Keratinocyte (primary cell): ENCODE results near the gene THBS2. TPM values are rescaled to one million over a fixed set of nuclear protein-coding genes. Genes with fewer than 3 reads are reported as not detected.

ENCODE experiments used
- DNase-seq: peaks from one replicate; pipeline ENCODE4 v3.0.0-alpha.2; 2011; ENCODE audit warnings: low read depth, missing footprints, low spot score
- FAIRE-seq: peaks from 2 replicates; lab custom pipeline; 2011; peaks lifted over from hg19 to GRCh38; lab: Jason Lieb, UNC
- H2AFZ ChIP-seq: 2 replicates; pipeline ENCODE4 v1.6.0; 2012; ENCODE audit warnings: low read length, control low read depth, inconsistent platforms; ENCODE audit not compliant: control insufficient read depth
- H3K27ac ChIP-seq: 2 replicates; pipeline ENCODE4 v1.5.1; 2011; ENCODE audit warnings: low read length; ENCODE audit not compliant: control insufficient read depth, insufficient read depth
- H3K27me3 ChIP-seq: 3 replicates; pipeline ENCODE4 v1.6.0; 2011; ENCODE audit warnings: low read length; ENCODE audit not compliant: control insufficient read depth, insufficient read depth; ENCODE audit errors: extremely low read depth
- H3K36me3 ChIP-seq, 2 experiments: 2 replicates in 1 of 2; 3 replicates in 1 of 2; pipeline ENCODE4 v1.5.1; 2011; ENCODE audit warnings: low read length in 2 of 2, mild to moderate bottlenecking in 1 of 2; ENCODE audit not compliant: control insufficient read depth in 2 of 2, insufficient read depth in 2 of 2; ENCODE audit errors: extremely low read depth in 1 of 2
- H3K4me1 ChIP-seq: 3 replicates; pipeline ENCODE4 v1.5.1; 2011; ENCODE audit warnings: low read length; ENCODE audit not compliant: control insufficient read depth, insufficient read depth; ENCODE audit errors: extremely low read depth
- H3K4me2 ChIP-seq: 3 replicates; pipeline ENCODE4 v1.6.0; 2011; ENCODE audit warnings: low read depth, low read length; ENCODE audit not compliant: control insufficient read depth, insufficient read depth; ENCODE audit errors: extremely low read depth
- H3K4me3 ChIP-seq, 3 experiments: fragments of 200-600 bp in 1 of 3; sonication (generic) in 1 of 3; 2 replicates in 2 of 3; 3 replicates in 1 of 3; pipeline ENCODE4 v1.5.1; 2011 to 2016; ENCODE audit warnings: low read length in 3 of 3, mild to moderate bottlenecking in 3 of 3, control low read depth in 2 of 3, inconsistent platforms in 1 of 3, low read depth in 1 of 3, mixed read lengths in 1 of 3, mixed run types in 1 of 3, moderate library complexity in 1 of 3; ENCODE audit not compliant: control insufficient read depth in 2 of 3, insufficient read depth in 2 of 3; ENCODE audit errors: extremely low read depth in 1 of 3
- H3K79me2 ChIP-seq: 2 replicates; pipeline ENCODE4 v1.6.0; 2012; ENCODE audit warnings: low read length; ENCODE audit not compliant: control insufficient read depth, insufficient read depth
- H3K9ac ChIP-seq: 3 replicates; pipeline ENCODE4 v1.6.0; 2011; ENCODE audit warnings: low read length; ENCODE audit not compliant: control insufficient read depth, insufficient read depth; ENCODE audit errors: extremely low read depth
- H3K9me1 ChIP-seq: 3 replicates; pipeline ENCODE4 v1.6.0; 2011; ENCODE audit warnings: low read length; ENCODE audit not compliant: control insufficient read depth, insufficient read depth; ENCODE audit errors: extremely low read depth
- H3K9me3 ChIP-seq: 2 replicates; pipeline ENCODE4 v1.5.1; 2012; ENCODE audit warnings: low read depth, low read length; ENCODE audit not compliant: control insufficient read depth
- H4K20me1 ChIP-seq: 3 replicates; pipeline ENCODE4 v1.6.0; 2011; ENCODE audit warnings: low read length; ENCODE audit not compliant: control insufficient read depth, insufficient read depth; ENCODE audit errors: extremely low read depth
- EZH2 ChIP-seq: IDR thresholded peaks from one replicate; pipeline ENCODE4 v1.6.1; 2012; ENCODE audit warnings: inconsistent platforms, mild to moderate bottlenecking, low read length, moderate library complexity
- dilution Hi-C: fragments of 300-500 bp; cut with MboI; formaldehyde crosslinking; loops from one replicate; pipeline ENCODE4 v1.7.0; 2020; ENCODE audit warnings: low sequenced_read_pairs; ENCODE audit not compliant: extremely low pct_ligation_motif_present
- polyA plus RNA-seq, 5 experiments: library from polyadenylated mRNA; depleted of rRNA in 3 of 5; stranded (reverse) in 3 of 5; stranded (forward) in 1 of 5; unstranded in 1 of 5; fragments of >200 nt; gene quantifications; 1 replicate in 1 of 5; 2 replicates in 3 of 5; 3 replicates in 1 of 5; pipeline versions ENCODE4 v1.2.1 to v1.2.3, GENCODE V29; 2011 to 2012; ENCODE audit warnings: missing spikeins in 2 of 5, low read depth in 1 of 5, low replicate concordance in 1 of 5
- TF ChIP-seq, protein P1 (sequence below), 3 experiments: IDR thresholded peaks in 1 of 3; conservative IDR thresholded peaks in 1 of 3; optimal IDR thresholded peaks in 1 of 3; 2 replicates in 2 of 3; 3 replicates in 1 of 3; pipeline versions ENCODE3 to v1.5.1; 2011; ENCODE audit warnings: low read length in 3 of 3, mild to moderate bottlenecking in 3 of 3, moderate library complexity in 2 of 3, control low read depth in 1 of 3, inconsistent platforms in 1 of 3; ENCODE audit not compliant: insufficient read depth in 2 of 3; ENCODE audit errors: extremely low read depth in 1 of 3

Gene THBS2
- polyA plus RNA-seq, 1 donor (not counting 4 experiments of a cell fraction or from before 2014, with no cell fraction given), result 533 TPM

DNA sequence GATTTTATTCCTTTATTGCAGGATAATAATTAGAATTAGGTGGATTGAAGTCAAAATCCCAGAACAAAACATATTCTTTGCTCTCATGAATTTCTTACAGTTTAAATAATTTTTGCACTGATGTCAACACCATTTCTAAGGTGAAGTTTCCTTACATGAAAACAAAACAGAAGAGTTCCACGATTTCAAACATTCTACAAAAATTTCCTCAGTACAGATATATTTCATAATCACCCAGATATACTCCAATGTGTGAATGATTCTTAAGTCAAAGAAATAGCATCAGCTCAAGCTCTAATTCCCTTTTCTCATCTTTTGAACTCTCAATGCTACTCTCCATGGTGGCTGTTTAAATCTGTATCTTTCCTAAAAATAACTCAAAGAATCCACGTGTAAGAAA is 39.5 kb upstream of the THBS2 start:
- DNase-seq, result no peak
- no peak overlapping the region for H3K4me3 ChIP-seq
- H3K27ac ChIP-seq, result peak overlapping the region; percentile 91
- no peaks in the 10 kb centered on the region for H3K27me3 ChIP-seq
- peak overlapping the region; percentile 70 for H3K4me2 ChIP-seq
- H3K79me2 ChIP-seq, result no peaks in the 10 kb centered on the region
- no peak overlapping the region for H2AFZ ChIP-seq
- H3K4me1 ChIP-seq, result peaks cover 78% of the 10 kb centered on the region
- H3K36me3 ChIP-seq, result no peaks in the 10 kb centered on the region
- FAIRE-seq, result no peak
- TF ChIP-seq EZH2, result no peak
- TF ChIP-seq, protein P1, sequence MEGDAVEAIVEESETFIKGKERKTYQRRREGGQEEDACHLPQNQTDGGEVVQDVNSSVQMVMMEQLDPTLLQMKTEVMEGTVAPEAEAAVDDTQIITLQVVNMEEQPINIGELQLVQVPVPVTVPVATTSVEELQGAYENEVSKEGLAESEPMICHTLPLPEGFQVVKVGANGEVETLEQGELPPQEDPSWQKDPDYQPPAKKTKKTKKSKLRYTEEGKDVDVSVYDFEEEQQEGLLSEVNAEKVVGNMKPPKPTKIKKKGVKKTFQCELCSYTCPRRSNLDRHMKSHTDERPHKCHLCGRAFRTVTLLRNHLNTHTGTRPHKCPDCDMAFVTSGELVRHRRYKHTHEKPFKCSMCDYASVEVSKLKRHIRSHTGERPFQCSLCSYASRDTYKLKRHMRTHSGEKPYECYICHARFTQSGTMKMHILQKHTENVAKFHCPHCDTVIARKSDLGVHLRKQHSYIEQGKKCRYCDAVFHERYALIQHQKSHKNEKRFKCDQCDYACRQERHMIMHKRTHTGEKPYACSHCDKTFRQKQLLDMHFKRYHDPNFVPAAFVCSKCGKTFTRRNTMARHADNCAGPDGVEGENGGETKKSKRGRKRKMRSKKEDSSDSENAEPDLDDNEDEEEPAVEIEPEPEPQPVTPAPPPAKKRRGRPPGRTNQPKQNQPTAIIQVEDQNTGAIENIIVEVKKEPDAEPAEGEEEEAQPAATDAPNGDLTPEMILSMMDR (optimal IDR thresholded peaks at IDR 0.05 in 1 of 3, IDR thresholded peaks at IDR 0.05 in 1 of 3, conservative IDR thresholded peaks at IDR 0.05 in 1 of 3; ENCODE audit: extremely low read depth in 1 of 3, insufficient read depth in 2 of 3, low read length in 3 of 3), result no peak
- no peaks in the 10 kb centered on the region for H4K20me1 ChIP-seq
- no peaks in the 10 kb centered on the region for H3K9me3 ChIP-seq
- no peak overlapping the region for H3K9ac ChIP-seq
- dilution Hi-C loops, result no loop called here
- H3K9me1 ChIP-seq, result no peaks in the 10 kb centered on the region

DNA sequence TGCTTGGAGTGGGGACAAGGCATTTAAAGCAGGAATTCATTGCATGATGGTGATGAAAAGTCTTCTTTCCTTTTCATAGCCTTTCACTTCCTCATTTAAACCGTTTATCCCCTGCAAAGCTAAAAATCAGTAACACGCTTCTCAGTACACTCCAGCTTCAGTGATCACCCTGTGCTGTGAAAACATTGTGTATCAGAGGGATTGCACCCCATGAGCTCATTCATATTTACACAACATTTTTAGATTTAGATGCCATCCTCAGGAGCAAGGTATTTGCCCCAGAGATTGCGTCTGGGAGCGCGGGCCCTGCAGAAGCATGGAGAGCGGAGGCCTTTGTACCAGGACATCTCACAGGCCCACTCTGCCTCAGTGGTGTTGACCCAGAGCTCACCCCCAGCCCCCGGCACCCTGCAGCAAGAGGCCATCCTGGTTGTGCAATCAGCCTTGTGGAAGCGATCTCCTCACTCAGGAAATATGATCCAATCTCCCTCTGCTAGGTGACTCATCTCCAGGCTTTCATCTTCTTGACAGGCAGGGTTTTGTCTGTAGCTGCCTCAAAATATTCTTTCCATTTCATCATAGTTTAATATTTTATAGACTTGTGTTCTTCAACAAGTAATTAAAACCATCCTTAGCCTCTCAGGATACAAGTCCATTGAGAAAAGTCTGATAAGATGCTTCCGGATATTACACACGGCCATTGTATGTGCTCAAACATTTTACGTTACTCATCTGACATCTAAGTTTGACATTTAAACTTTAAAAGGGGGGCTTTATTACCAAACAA is 38.9 kb upstream of the THBS2 start:
- dilution Hi-C loops, result no loop called here

More for the DNA sequence above, 38.9 kb upstream of the THBS2 start:
- peaks cover 83% of the 10 kb centered on the region for H3K4me1 ChIP-seq
- TF ChIP-seq, protein P1 (optimal IDR thresholded peaks at IDR 0.05 in 1 of 3, IDR thresholded peaks at IDR 0.05 in 1 of 3, conservative IDR thresholded peaks at IDR 0.05 in 1 of 3; ENCODE audit: extremely low read depth in 1 of 3, insufficient read depth in 2 of 3, low read length in 3 of 3), result no peak
- no peak for TF ChIP-seq EZH2
- peak overlapping the region; percentile 66 for H3K9ac ChIP-seq
- H2AFZ ChIP-seq, result no peak overlapping the region
- peak overlapping the region; percentile 70 for H3K4me2 ChIP-seq
- FAIRE-seq, result peak; percentile 97
- peak overlapping the region in 1 of 3 experiments; percentile 26 for H3K4me3 ChIP-seq
- no peaks in the 10 kb centered on the region for H3K9me1 ChIP-seq
- no peaks in the 10 kb centered on the region for H3K36me3 ChIP-seq
- peak; percentile 76 for DNase-seq
- no peaks in the 10 kb centered on the region for H3K79me2 ChIP-seq
- no peaks in the 10 kb centered on the region for H3K27me3 ChIP-seq
- H4K20me1 ChIP-seq, result no peaks in the 10 kb centered on the region
- H3K27ac ChIP-seq, result peak overlapping the region; percentile 91
- no peaks in the 10 kb centered on the region for H3K9me3 ChIP-seq
